ENCODE measurements around the gene PLCB1.

- TF ChIP-seq POLR2A (IDR thresholded peaks at IDR 0.05; ENCODE audit: low read length) (no peak), GATA1 (IDR thresholded peaks at IDR 0.05; ENCODE audit: low read depth, low read length) (no peak)
Observed at GRCh38 chr20:8298426-8299043, 166.5 kb downstream of the PLCB1 start.
